HepG2 (cell line): ENCODE data around the gene ATG16L1. TPM values are rescaled to one million over a fixed set of nuclear protein-coding genes. Genes with fewer than 3 reads are reported as not detected.

Source experiments
- ATAC-seq: fragments of 200-7000 bp; cut with Tn5 transposase; 3 replicates; pipeline ENCODE4 v1.9.1; 2020; ENCODE audit warnings: mild to moderate bottlenecking, moderate library complexity
- BruUV-seq: library from RNA; stranded (reverse); fragments of 400-500 nt; replicated peaks from 2 replicates; lab custom pipeline; 2021; lab: Mats Ljungman, UMichigan
- CTCF ChIA-PET: fragments of 300-600 bp; formaldehyde crosslinking; extraction: SDS; loops from one replicate; lab custom pipeline; 2021; ENCODE audit warnings: low total read pairs, inconsistent platforms, low intra/inter-chr PET ratio; lab: Yijun Ruan, JAX
- POLR2A ChIA-PET: fragments of 350-600 bp; sonication (Branson Sonifier 250); formaldehyde crosslinking; loops from one replicate; lab custom pipeline; 2020; ENCODE audit warnings: antibody characterized with exemption, inconsistent platforms; lab: Yijun Ruan, JAX
- DNase-seq: peaks from one replicate; pipeline ENCODE4 v3.0.0-alpha.2; 2015; ENCODE audit warnings: low spot score
- FAIRE-seq: peaks from 3 replicates; lab custom pipeline; 2011; peaks lifted over from hg19 to GRCh38; lab: Jason Lieb, UNC
- H2AFZ ChIP-seq: one replicate; pipeline ENCODE4 v1.6.1; 2011; ENCODE audit warnings: low read length, inconsistent platforms
- H3K27ac ChIP-seq: fragments of 300-600 bp; 3 replicates; pipeline ENCODE4 v1.8.0; 2011; ENCODE audit warnings: mixed run types, mild to moderate bottlenecking, mixed read lengths, low read length, inconsistent platforms; ENCODE audit not compliant: insufficient read depth; ENCODE audit errors: extremely low read length
- H3K27me3 ChIP-seq, 2 experiments: fragments of 200-600 bp in 1 of 2; 2 replicates in 1 of 2; 3 replicates in 1 of 2; pipeline versions ENCODE4 v1.6.0 to v1.8.0; 2011; ENCODE audit warnings: low read length in 2 of 2, mild to moderate bottlenecking in 2 of 2, moderate library complexity in 2 of 2, inconsistent platforms in 1 of 2; ENCODE audit not compliant: insufficient read depth in 2 of 2, control insufficient read depth in 1 of 2
- H3K36me3 ChIP-seq, 2 experiments: fragments of 200-600 bp in 1 of 2; replicated peaks in 1 of 2; 2 replicates in 1 of 2; 3 replicates in 1 of 2; pipeline versions ENCODE4 v1.5.1 to v1.8.0; 2011; ENCODE audit warnings: low read length in 2 of 2, inconsistent platforms in 1 of 2; ENCODE audit not compliant: insufficient read depth in 2 of 2, control insufficient read depth in 1 of 2
- H3K4me1 ChIP-seq: 2 replicates; pipeline ENCODE4 v1.5.1; 2012; ENCODE audit warnings: low read length, inconsistent platforms; ENCODE audit not compliant: insufficient read depth
- H3K4me2 ChIP-seq: 2 replicates; pipeline ENCODE4 v1.6.0; 2011; ENCODE audit warnings: low read depth, low read length, inconsistent platforms
- H3K4me3 ChIP-seq, 3 experiments: fragments of 200-600 bp in 1 of 3; sonication (generic), shearing (Covaris generic) in 1 of 3; replicated peaks in 1 of 3; 2 replicates each; pipeline ENCODE4 v1.5.1; 2011 to 2016; ENCODE audit warnings: low read length in 3 of 3, inconsistent platforms in 2 of 3, low read depth in 2 of 3, mild to moderate bottlenecking in 2 of 3, control low read depth in 1 of 3, mixed read lengths in 1 of 3; ENCODE audit not compliant: insufficient read depth in 1 of 3
- H3K79me2 ChIP-seq: one replicate; pipeline ENCODE4 v1.6.1; 2011; ENCODE audit warnings: low read length, inconsistent platforms; ENCODE audit not compliant: insufficient read depth
- H3K9ac ChIP-seq: 2 replicates; pipeline ENCODE4 v1.6.0; 2011; ENCODE audit warnings: mild to moderate bottlenecking, low read depth, low read length, inconsistent platforms; ENCODE audit not compliant: insufficient read depth
- H3K9me3 ChIP-seq: 2 replicates; pipeline ENCODE4 v1.5.1; 2012; ENCODE audit warnings: mild to moderate bottlenecking, low read length
- H4K20me1 ChIP-seq: 2 replicates; pipeline ENCODE4 v1.6.0; 2011; ENCODE audit warnings: inconsistent platforms, mild to moderate bottlenecking, low read length, moderate library complexity; ENCODE audit not compliant: insufficient read depth
- ATRX ChIP-seq: sonication (generic); formaldehyde crosslinking; IDR thresholded peaks from 2 replicates; pipeline ENCODE4 v1.4.0; 2020; ENCODE audit warnings: missing genetic modification reagents, borderline replicate concordance
- BRCA1 ChIP-seq: sonication (generic); formaldehyde crosslinking; IDR thresholded peaks from 2 replicates; pipeline ENCODE4 v1.4.0; 2020; ENCODE audit warnings: missing genetic modification reagents
- ETV5 ChIP-seq: IDR thresholded peaks from 2 replicates; pipeline ENCODE4 v1.6.1; 2018; ENCODE audit warnings: missing biosample characterization, missing genetic modification reagents, inconsistent platforms, borderline replicate concordance
- FOXJ3 ChIP-seq: sonication (generic); formaldehyde crosslinking; IDR thresholded peaks from 2 replicates; pipeline ENCODE4 v1.4.0; 2020; ENCODE audit warnings: missing genetic modification reagents, mild to moderate bottlenecking, borderline replicate concordance
- NFKB2 ChIP-seq: sonication (generic); formaldehyde crosslinking; IDR thresholded peaks from 2 replicates; pipeline ENCODE4 v1.4.0; 2020; ENCODE audit warnings: missing genetic modification reagents, borderline replicate concordance
- PRMT3 ChIP-seq: sonication (generic); formaldehyde crosslinking; IDR thresholded peaks from 2 replicates; pipeline ENCODE4 v1.8.1; 2022; ENCODE audit warnings: low read depth, mild to moderate bottlenecking, moderate library complexity, missing genetic modification reagents, borderline replicate concordance
- ZFP90 ChIP-seq: sonication (generic); formaldehyde crosslinking; IDR thresholded peaks from 2 replicates; pipeline ENCODE4 v1.8.0; 2022; ENCODE audit warnings: missing genetic modification reagents, mild to moderate bottlenecking, inconsistent platforms, borderline replicate concordance
- whole genome bisulfite sequencing: methylation state at CpG from one replicate; pipeline ENCODE4 v1.1.6; 2017; ENCODE audit warnings: low lambda C conversion rate; 5-methylcytosine and 5-hydroxymethylcytosine counted together
- in situ Hi-C: cut with HindIII; loops from 2 replicates; pipeline ENCODE4 v1.10.0; 2017; ENCODE audit warnings: low pct_unique_long_range_greater_than_20kb; ENCODE audit not compliant: extremely low pct_ligation_motif_present
- intact Hi-C: fragments of 100-400 bp; cut with micrococcal nuclease; formaldehyde crosslinking; loops from one replicate; pipeline ENCODE4 v1.10.0; 2022; ENCODE audit not compliant: unreplicated experiment
- polyA plus RNA-seq, 8 experiments: library from polyadenylated mRNA; depleted of rRNA in 3 of 8; stranded (reverse) in 7 of 8; unstranded in 1 of 8; fragments of >200 nt; fragmentation: Illumina TruSeq in 4 of 8; extraction: Trizol in 4 of 8; gene quantifications; 2 replicates each; pipeline versions ENCODE4 v1.2.1 to v1.2.3, GENCODE V29; 2011 to 2016; ENCODE audit warnings: low read depth in 4 of 8, missing spikeins in 1 of 8, mixed read lengths in 1 of 8; ENCODE audit not compliant: insufficient read depth in 1 of 8
- total RNA-seq, 5 experiments: library from RNA; depleted of rRNA; stranded (reverse); fragments of >200 nt; fragmentation: Illumina TruSeq; extraction: Trizol; gene quantifications; 2 replicates each; pipeline ENCODE4 v1.2.3, GENCODE V29; 2016; ENCODE audit warnings: low read depth in 1 of 5
- TF ChIP-seq, protein P1 (sequence below): sonication (generic); formaldehyde crosslinking; IDR thresholded peaks from 2 replicates; pipeline ENCODE4 v1.5.1; 2020; ENCODE audit warnings: mild to moderate bottlenecking, missing genetic modification reagents
- TF ChIP-seq, protein P2 (sequence below): sonication (generic); formaldehyde crosslinking; IDR thresholded peaks from 2 replicates; pipeline ENCODE4 v1.4.0; 2020; ENCODE audit warnings: mild to moderate bottlenecking, missing genetic modification reagents, borderline replicate concordance

Gene ATG16L1
- total and polyA plus RNA-seq, 2 of the 13 experiments (the other 11 are each of a cell fraction or from before 2014, with no cell fraction given): 26.0 to 51.7 TPM

DNA sequence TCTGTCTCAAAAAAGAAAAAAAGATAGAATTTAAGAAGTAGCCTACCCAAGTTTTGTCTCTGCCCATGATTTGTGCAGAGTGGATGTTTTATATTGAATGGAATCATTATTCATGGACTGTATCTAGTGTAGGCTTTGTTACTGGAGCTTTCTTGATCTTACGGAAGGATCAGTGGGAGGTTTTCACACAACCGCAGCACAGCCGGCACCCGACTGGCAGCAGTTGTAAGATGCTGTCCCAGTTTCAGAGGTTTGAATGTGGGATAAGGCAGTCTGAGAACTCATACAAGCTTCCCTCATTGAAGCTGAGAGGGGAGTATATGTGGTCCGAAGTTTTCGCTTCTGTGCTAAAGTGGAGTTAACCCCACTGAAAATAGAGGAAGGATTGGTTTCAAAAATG is 36.4 kb downstream of the ATG16L1 start:
- H3K36me3 ChIP-seq: peaks cover 52 to 82% of the 10 kb centered on the region in 2 experiments
- TF ChIP-seq FOXJ3 (CRISPR knock-in tag): no peak
- TF ChIP-seq BRCA1 (CRISPR knock-in tag): no peak
- no peak for TF ChIP-seq PRMT3
- TF ChIP-seq, protein P1, sequence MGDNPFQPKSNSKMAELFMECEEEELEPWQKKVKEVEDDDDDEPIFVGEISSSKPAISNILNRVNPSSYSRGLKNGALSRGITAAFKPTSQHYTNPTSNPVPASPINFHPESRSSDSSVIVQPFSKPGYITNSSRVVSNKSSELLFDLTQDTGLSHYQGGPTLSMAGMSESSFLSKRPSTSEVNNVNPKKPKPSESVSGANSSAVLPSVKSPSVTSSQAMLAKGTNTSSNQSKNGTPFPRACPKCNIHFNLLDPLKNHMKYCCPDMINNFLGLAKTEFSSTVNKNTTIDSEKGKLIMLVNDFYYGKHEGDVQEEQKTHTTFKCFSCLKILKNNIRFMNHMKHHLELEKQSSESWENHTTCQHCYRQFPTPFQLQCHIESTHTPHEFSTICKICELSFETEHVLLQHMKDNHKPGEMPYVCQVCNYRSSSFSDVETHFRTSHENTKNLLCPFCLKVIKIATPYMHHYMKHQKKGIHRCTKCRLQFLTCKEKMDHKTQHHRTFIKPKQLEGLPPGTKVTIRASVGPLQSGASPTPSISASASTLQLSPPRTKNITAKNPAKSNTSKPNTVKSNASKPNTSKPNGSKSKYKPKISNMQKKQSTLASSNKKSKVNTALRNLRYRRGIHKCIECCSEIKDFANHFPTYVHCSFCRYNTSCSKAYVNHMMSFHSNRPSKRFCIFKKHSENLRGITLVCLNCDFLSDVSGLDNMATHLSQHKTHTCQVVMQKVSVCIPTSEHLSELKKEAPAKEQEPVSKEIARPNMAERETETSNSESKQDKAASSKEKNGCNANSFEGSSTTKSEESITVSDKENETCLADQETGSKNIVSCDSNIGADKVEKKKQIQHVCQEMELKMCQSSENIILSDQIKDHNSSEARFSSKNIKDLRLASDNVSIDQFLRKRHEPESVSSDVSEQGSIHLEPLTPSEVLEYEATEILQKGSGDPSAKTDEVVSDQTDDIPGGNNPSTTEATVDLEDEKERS: no peak
- TF ChIP-seq ATRX (CRISPR knock-in tag): no peak
- intact Hi-C loops (no loop called here), in situ Hi-C loops (no loop called here)
- H4K20me1 ChIP-seq: 0 out of 2 replicates have a peak, but pooled peaks cover 3% of the 10 kb centered on the region
- FAIRE-seq (no peak), ATAC-seq (no peak), DNase-seq (no peak)
- H3K9me3 ChIP-seq: no peaks in the 10 kb centered on the region
- no peak overlapping the region for H2AFZ ChIP-seq
- no peaks in the 10 kb centered on the region for H3K79me2 ChIP-seq
- no peak overlapping the region for H3K4me3 ChIP-seq
- H3K27me3 ChIP-seq: no peaks in the 10 kb centered on the region
- no TSS peak for BruUV-seq
- POLR2A ChIA-PET: no interaction called here
- CTCF ChIA-PET: no interaction called here
- 95% methylated on average over 6 of the region's 6 CpGs for WGBS
- no peak overlapping the region for H3K9ac ChIP-seq
- no peak overlapping the region for H3K4me2 ChIP-seq
- H3K27ac ChIP-seq: no peak overlapping the region
- no peaks in the 10 kb centered on the region for H3K4me1 ChIP-seq

DNA sequence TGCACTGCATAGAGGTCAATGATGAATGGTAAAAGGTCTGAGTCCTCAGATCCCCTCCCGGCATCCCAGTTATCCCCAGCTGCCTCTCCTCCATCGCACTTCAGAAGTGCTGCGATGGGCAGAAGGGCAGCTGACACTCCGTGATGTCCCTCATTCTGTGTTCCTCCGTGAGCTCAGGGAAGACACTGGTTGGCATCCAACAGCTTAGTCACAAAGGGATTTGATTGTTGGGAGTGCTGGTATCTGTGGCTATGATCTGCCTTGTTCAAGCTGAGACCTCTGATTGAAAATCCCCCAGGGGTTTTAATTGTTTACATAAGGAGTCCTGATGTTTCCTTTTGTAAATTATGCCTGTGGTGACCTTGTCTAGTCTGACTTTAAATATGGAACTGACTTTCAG is 37.2 kb downstream of the ATG16L1 start:
- Histone ChIP-seq H3K9ac (no peak overlapping the region), H3K9me3 (no peaks in the 10 kb centered on the region), H3K4me2 (no peak overlapping the region), H3K36me3 (peaks cover 56 to 86% of the 10 kb centered on the region in 2 experiments), H3K79me2 (no peaks in the 10 kb centered on the region), H3K27me3 (no peaks in the 10 kb centered on the region), H3K4me3 (no peak overlapping the region), H3K27ac (no peak overlapping the region), H2AFZ (no peak overlapping the region), H4K20me1 (0 out of 2 replicates have a peak, but pooled peaks cover 3% of the 10 kb centered on the region), H3K4me1 (no peaks in the 10 kb centered on the region)
- BruUV-seq: no TSS peak
- ChIA-PET POLR2A (no interaction called here), CTCF (no interaction called here)
- in situ Hi-C loops: no loop called here
- ATAC-seq: no peak
- 97% methylated on average over 5 of the region's 5 CpGs for WGBS
- TF ChIP-seq NFKB2 (CRISPR knock-in tag): no peak
- TF ChIP-seq ETV5 (CRISPR knock-in tag): no peak
- TF ChIP-seq ZFP90: no peak
- TF ChIP-seq, protein P2, sequence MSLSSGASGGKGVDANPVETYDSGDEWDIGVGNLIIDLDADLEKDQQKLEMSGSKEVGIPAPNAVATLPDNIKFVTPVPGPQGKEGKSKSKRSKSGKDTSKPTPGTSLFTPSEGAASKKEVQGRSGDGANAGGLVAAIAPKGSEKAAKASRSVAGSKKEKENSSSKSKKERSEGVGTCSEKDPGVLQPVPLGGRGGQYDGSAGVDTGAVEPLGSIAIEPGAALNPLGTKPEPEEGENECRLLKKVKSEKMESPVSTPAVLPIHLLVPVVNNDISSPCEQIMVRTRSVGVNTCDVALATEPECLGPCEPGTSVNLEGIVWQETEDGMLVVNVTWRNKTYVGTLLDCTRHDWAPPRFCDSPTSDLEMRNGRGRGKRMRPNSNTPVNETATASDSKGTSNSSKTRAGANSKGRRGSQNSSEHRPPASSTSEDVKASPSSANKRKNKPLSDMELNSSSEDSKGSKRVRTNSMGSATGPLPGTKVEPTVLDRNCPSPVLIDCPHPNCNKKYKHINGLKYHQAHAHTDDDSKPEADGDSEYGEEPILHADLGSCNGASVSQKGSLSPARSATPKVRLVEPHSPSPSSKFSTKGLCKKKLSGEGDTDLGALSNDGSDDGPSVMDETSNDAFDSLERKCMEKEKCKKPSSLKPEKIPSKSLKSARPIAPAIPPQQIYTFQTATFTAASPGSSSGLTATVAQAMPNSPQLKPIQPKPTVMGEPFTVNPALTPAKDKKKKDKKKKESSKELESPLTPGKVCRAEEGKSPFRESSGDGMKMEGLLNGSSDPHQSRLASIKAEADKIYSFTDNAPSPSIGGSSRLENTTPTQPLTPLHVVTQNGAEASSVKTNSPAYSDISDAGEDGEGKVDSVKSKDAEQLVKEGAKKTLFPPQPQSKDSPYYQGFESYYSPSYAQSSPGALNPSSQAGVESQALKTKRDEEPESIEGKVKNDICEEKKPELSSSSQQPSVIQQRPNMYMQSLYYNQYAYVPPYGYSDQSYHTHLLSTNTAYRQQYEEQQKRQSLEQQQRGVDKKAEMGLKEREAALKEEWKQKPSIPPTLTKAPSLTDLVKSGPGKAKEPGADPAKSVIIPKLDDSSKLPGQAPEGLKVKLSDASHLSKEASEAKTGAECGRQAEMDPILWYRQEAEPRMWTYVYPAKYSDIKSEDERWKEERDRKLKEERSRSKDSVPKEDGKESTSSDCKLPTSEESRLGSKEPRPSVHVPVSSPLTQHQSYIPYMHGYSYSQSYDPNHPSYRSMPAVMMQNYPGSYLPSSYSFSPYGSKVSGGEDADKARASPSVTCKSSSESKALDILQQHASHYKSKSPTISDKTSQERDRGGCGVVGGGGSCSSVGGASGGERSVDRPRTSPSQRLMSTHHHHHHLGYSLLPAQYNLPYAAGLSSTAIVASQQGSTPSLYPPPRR: no peak
- no peak for DNase-seq
- intact Hi-C loops: no loop called here
- no peak for FAIRE-seq
